Measurements from ENCODE around the gene PDLIM1.
"Not testable (repeated sequence)": the region's sequence is repeated elsewhere in the genome, so short reads cannot be mapped to it uniquely, and the experiment has no call there.

The PDLIM1 gene

DNA sequence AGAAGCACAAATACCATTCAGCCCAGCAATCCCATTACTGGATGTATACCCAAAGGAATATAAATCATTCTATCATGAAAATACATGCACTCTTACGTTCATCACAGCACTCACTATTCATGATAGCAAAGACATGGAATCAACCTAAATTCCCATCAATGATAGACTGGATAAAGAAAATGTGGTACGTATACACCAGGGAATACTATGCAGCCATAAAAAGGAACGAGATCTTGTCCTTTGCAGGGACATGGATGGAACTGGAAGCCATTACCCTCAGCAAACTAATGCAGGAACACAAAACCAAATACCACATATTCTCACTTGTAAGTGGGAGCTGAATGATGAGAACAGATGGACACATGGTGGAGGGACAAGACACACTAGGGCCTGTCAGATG lies 50.7 kb downstream of the PDLIM1 start:
- ATAC-seq = not testable (repeated sequence)
- peak; percentile 80 for TF ChIP-seq ZNF8 (CRISPR knock-in tag; IDR thresholded peaks at IDR 0.05)

DNA sequence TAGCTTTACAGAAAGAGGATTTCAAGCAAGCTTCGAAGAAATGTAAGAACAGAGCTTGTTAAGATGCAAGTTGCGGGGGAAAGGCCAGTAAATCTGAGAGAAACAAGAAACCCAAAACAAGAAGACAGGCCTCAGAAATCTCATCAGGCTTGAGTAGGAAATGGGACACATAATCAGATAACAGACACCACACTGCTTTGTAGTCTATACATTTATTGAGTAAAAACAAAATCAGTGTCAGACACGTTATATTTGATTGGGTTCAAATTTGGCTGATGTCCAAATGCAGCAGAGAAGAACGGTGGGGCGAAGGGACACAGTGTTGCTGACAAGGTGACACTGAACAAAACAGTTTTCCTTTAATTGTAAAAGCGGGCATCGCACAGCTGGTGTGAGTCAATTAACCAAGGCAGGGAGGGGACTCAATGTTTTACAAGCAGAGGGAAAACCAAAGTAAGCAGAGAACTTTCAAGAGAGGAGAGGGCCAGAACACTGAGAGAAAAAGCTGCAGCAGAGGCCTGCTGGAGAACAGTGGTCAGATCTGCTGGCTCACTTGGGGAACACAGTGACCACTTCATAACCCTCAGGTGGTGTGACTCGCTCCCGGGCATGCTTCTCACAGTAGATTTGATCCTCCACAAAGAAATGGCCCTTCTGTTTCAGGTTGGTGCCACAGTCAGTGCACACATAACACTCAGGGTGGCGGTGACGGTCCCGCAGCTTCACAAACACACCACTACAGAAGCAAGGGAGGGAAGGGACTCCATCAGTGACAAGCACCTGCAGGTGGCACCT lies 53.2 kb downstream of the PDLIM1 start:
- no peak for ATAC-seq
- no peak for TF ChIP-seq ZFP3 (CRISPR knock-in tag; IDR thresholded peaks at IDR 0.05)
- TF ChIP-seq, protein P1, sequence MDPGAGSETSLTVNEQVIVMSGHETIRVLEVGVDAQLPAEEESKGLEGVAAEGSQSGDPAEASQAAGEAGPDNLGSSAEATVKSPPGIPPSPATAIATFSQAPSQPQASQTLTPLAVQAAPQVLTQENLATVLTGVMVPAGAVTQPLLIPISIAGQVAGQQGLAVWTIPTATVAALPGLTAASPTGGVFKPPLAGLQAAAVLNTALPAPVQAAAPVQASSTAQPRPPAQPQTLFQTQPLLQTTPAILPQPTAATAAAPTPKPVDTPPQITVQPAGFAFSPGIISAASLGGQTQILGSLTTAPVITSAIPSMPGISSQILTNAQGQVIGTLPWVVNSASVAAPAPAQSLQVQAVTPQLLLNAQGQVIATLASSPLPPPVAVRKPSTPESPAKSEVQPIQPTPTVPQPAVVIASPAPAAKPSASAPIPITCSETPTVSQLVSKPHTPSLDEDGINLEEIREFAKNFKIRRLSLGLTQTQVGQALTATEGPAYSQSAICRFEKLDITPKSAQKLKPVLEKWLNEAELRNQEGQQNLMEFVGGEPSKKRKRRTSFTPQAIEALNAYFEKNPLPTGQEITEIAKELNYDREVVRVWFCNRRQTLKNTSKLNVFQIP (CRISPR knock-in tag; IDR thresholded peaks at IDR 0.05; ENCODE audit: borderline replicate concordance, low read depth) = no peak

DNA sequence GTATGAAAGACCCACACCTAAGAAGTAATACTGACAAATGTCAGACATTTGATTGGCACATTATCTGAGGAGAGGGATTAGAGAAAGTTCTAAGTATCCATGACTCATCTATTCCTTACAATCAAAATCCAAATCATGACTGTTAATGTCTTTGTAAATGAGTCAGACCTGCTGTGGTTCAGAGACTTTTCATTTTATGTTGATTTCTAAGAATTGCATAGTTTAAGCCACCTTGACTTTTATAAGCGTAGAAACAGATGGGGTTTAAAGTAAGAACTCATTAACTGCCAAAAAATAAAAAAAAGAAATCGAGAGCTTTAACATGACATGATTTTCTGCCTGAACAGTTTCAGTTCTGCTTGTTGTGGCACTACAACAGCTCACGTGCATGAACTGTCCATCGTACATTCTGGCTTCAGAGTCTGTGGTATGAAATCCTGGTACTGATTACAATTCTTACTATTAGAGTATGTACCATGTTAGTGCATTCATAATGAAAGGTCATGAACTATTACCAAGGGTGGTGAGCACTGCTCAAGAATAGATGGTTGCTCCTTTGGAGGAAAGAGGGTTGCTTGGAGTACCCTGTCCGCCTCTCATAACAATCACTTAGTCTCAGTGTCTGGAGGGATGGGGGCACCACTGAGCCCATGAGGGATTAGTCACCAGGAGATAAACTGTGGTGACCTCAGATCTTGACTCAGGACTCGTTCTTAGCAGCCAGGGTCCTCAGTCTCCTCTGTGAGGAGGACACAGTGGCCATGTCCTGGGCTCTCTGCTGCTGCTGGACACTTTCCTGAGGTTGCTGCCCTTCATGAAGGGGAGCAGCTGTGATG lies 54.5 kb downstream of the PDLIM1 start:
- ATAC-seq = peak; percentile 76
- no peak for TF ChIP-seq PPARA (CRISPR knock-in tag; IDR thresholded peaks at IDR 0.05; ENCODE audit: borderline replicate concordance)
- TF ChIP-seq, protein P2, sequence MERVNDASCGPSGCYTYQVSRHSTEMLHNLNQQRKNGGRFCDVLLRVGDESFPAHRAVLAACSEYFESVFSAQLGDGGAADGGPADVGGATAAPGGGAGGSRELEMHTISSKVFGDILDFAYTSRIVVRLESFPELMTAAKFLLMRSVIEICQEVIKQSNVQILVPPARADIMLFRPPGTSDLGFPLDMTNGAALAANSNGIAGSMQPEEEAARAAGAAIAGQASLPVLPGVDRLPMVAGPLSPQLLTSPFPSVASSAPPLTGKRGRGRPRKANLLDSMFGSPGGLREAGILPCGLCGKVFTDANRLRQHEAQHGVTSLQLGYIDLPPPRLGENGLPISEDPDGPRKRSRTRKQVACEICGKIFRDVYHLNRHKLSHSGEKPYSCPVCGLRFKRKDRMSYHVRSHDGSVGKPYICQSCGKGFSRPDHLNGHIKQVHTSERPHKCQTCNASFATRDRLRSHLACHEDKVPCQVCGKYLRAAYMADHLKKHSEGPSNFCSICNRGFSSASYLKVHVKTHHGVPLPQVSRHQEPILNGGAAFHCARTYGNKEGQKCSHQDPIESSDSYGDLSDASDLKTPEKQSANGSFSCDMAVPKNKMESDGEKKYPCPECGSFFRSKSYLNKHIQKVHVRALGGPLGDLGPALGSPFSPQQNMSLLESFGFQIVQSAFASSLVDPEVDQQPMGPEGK (CRISPR knock-in tag; IDR thresholded peaks at IDR 0.05; ENCODE audit: borderline replicate concordance) = no peak
- TF ChIP-seq CSDC2 (CRISPR knock-in tag; IDR thresholded peaks at IDR 0.05) = no peak

DNA sequence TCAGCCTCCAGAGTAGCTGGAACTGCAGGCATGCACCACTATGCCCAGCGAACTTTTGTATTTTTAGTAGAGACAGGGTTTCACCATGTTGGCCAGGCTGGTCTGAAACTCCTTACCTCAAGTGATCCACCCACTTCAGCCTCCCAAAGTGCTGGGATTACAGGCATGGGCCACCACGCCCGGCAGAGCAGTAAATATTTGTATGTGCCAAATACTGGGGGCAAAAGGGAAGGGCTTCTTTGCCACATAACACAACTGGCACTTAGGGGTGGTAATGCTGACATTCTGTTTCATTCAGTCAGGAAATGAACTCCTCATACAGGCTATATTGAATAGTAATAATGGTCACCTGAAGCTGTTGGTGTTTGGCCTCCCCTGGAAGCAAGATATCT lies 55.1 kb downstream of the PDLIM1 start:
- peak; percentile 47 for ATAC-seq
- TF ChIP-seq BACH2 (CRISPR knock-in tag; IDR thresholded peaks at IDR 0.05; ENCODE audit: borderline replicate concordance) (no peak), ARNTL (CRISPR knock-in tag; IDR thresholded peaks at IDR 0.05; ENCODE audit: borderline replicate concordance, low read depth) (no peak), SNAI2 (CRISPR knock-in tag; IDR thresholded peaks at IDR 0.05) (no peak), GLIS3 (CRISPR knock-in tag; IDR thresholded peaks at IDR 0.05) (no peak)

DNA sequence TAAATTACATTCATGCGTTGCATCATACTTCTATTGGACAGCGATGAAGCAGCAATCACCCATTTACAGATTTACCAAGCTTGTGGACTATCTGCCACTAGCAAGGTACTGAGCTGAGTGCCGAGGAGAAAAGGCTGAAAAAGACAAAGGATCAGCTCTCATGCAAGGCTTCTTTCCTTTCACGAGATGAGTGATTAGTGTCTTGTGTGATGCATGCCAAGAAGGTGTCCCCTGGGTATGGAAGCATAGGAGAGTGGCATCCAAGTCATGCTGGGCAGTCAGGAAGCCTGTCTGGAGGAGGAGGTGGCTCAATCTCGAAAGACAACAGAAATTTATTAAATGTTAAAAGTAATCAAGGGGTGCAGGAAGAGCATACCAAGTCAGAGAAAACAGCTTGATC lies 55.9 kb downstream of the PDLIM1 start:
- TF ChIP-seq CSDC2 (CRISPR knock-in tag; IDR thresholded peaks at IDR 0.05) (no peak), ZNF70 (CRISPR knock-in tag; IDR thresholded peaks at IDR 0.05) (no peak), ESRRG (CRISPR knock-in tag; IDR thresholded peaks at IDR 0.05) (no peak), ARNTL (CRISPR knock-in tag; IDR thresholded peaks at IDR 0.05; ENCODE audit: borderline replicate concordance, low read depth) (no peak), ISL1 (CRISPR knock-in tag; IDR thresholded peaks at IDR 0.05) (no peak), ZFP30 (CRISPR knock-in tag; IDR thresholded peaks at IDR 0.05) (no peak), ZNF8 (CRISPR knock-in tag; IDR thresholded peaks at IDR 0.05) (no peak), RARB (CRISPR knock-in tag; IDR thresholded peaks at IDR 0.05) (no peak), OSR1 (CRISPR knock-in tag; IDR thresholded peaks at IDR 0.05) (no peak), ZFP3 (CRISPR knock-in tag; IDR thresholded peaks at IDR 0.05) (no peak)
- TF ChIP-seq, protein P3, sequence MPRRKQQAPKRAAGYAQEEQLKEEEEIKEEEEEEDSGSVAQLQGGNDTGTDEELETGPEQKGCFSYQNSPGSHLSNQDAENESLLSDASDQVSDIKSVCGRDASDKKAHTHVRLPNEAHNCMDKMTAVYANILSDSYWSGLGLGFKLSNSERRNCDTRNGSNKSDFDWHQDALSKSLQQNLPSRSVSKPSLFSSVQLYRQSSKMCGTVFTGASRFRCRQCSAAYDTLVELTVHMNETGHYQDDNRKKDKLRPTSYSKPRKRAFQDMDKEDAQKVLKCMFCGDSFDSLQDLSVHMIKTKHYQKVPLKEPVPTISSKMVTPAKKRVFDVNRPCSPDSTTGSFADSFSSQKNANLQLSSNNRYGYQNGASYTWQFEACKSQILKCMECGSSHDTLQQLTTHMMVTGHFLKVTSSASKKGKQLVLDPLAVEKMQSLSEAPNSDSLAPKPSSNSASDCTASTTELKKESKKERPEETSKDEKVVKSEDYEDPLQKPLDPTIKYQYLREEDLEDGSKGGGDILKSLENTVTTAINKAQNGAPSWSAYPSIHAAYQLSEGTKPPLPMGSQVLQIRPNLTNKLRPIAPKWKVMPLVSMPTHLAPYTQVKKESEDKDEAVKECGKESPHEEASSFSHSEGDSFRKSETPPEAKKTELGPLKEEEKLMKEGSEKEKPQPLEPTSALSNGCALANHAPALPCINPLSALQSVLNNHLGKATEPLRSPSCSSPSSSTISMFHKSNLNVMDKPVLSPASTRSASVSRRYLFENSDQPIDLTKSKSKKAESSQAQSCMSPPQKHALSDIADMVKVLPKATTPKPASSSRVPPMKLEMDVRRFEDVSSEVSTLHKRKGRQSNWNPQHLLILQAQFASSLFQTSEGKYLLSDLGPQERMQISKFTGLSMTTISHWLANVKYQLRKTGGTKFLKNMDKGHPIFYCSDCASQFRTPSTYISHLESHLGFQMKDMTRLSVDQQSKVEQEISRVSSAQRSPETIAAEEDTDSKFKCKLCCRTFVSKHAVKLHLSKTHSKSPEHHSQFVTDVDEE (CRISPR knock-in tag; IDR thresholded peaks at IDR 0.05) = no peak
- TF ChIP-seq, protein P4, sequence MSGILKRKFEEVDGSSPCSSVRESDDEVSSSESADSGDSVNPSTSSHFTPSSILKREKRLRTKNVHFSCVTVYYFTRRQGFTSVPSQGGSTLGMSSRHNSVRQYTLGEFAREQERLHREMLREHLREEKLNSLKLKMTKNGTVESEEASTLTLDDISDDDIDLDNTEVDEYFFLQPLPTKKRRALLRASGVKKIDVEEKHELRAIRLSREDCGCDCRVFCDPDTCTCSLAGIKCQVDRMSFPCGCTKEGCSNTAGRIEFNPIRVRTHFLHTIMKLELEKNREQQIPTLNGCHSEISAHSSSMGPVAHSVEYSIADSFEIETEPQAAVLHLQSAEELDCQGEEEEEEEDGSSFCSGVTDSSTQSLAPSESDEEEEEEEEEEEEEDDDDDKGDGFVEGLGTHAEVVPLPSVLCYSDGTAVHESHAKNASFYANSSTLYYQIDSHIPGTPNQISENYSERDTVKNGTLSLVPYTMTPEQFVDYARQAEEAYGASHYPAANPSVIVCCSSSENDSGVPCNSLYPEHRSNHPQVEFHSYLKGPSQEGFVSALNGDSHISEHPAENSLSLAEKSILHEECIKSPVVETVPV (CRISPR knock-in tag; IDR thresholded peaks at IDR 0.05) = no peak
- TF ChIP-seq, protein P5, sequence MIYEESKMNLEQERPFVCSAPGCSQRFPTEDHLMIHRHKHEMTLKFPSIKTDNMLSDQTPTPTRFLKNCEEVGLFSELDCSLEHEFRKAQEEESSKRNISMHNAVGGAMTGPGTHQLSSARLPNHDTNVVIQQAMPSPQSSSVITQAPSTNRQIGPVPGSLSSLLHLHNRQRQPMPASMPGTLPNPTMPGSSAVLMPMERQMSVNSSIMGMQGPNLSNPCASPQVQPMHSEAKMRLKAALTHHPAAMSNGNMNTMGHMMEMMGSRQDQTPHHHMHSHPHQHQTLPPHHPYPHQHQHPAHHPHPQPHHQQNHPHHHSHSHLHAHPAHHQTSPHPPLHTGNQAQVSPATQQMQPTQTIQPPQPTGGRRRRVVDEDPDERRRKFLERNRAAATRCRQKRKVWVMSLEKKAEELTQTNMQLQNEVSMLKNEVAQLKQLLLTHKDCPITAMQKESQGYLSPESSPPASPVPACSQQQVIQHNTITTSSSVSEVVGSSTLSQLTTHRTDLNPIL (CRISPR knock-in tag; IDR thresholded peaks at IDR 0.05; ENCODE audit: low read depth) = no peak

More for the DNA sequence above, 55.9 kb downstream of the PDLIM1 start:
- no peak for ATAC-seq
